ENCODE measurements around the gene CD8B. TPM values are rescaled to one million over a fixed set of nuclear protein-coding genes. Genes with fewer than 3 reads are reported as not detected.

The CD8B gene
- total and polyA plus RNA-seq, 2 of the 8 experiments (the other 6 are each of a cell fraction or from before 2014, with no cell fraction given): 0.35 to 0.63 TPM

GRCh38 chr2:86822668-86823345, 38.9 kb downstream of the CD8B start (continued):
- TF ChIP-seq E2F6 (IDR thresholded peaks at IDR 0.05): no peak
- TF ChIP-seq HDAC2 (IDR thresholded peaks at IDR 0.05; ENCODE audit: borderline replicate concordance in 1 of 2, low read depth in 2 of 2, low read length in 2 of 2): no peak
- TF ChIP-seq SRF (IDR thresholded peaks at IDR 0.05; ENCODE audit: low read depth, low read length): no peak
- no peak for TF ChIP-seq CHD2 (IDR thresholded peaks at IDR 0.05; ENCODE audit: low read length)
- TF ChIP-seq TAF1 (IDR thresholded peaks at IDR 0.05; ENCODE audit: low read depth, low read length): no peak
- TF ChIP-seq NANOG (IDR thresholded peaks at IDR 0.05; ENCODE audit: insufficient read depth, low read depth, low read length, poor library complexity, severe bottlenecking): no peak
- no peak for TF ChIP-seq CBX5 (IDR thresholded peaks at IDR 0.05; ENCODE audit: low read depth, low read length)
- TF ChIP-seq BCL11A (IDR thresholded peaks at IDR 0.05; ENCODE audit: low read depth in 2 of 2, low read length in 2 of 2): no peak
- no peak for TF ChIP-seq SP2 (IDR thresholded peaks at IDR 0.05; ENCODE audit: low read length)
- TF ChIP-seq SIRT6 (IDR thresholded peaks at IDR 0.05; ENCODE audit: low read length): no peak

Data from H1 (cell line).